Measurements from ENCODE around the gene SLC22A23.
A peak's percentile ranks its signal among the peaks of the same experiment; 100 is the strongest.

Gene SLC22A23

DNA sequence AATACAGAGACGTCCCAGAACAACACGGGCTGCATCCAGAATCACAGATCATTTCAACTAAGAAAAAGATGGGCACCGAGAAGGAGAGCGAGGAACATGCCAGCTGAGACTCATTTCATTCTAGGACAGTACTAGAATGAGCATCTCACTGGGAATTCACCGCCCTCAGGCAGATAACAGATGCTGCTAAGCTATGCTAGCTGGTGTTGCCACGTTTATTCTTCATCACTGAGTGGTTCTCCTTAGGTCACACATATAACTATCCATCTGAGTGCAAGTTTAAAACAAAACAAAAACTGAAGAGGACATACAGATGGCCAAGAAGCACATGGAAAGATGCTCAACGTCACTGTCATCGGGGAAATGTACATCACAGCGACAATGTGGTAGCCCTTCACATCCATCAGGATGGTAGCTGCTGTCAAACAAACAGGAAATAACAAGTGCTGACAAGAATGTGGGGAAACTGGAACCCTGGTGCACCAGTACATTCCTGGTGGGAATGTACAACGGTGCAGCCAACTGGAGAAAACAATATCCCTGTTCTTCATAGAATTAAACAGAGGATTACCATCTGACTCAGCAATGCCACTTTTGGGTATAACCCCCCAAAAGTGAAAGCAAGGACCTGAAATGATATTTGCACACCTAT lies 97.6 kb downstream of the SLC22A23 start:
- in situ Hi-C loops (cut with HindIII; ENCODE audit: low pct_unique_long_range_greater_than_20kb, low sequenced_read_pairs) = no loop called here
- TF ChIP-seq JUND (IDR thresholded peaks at IDR 0.05; ENCODE audit: low read depth) = no peak
- peak; percentile 29 to 76 for DNase-seq (ENCODE audit: low read depth in 1 of 2, low spot score in 1 of 2)

DNA sequence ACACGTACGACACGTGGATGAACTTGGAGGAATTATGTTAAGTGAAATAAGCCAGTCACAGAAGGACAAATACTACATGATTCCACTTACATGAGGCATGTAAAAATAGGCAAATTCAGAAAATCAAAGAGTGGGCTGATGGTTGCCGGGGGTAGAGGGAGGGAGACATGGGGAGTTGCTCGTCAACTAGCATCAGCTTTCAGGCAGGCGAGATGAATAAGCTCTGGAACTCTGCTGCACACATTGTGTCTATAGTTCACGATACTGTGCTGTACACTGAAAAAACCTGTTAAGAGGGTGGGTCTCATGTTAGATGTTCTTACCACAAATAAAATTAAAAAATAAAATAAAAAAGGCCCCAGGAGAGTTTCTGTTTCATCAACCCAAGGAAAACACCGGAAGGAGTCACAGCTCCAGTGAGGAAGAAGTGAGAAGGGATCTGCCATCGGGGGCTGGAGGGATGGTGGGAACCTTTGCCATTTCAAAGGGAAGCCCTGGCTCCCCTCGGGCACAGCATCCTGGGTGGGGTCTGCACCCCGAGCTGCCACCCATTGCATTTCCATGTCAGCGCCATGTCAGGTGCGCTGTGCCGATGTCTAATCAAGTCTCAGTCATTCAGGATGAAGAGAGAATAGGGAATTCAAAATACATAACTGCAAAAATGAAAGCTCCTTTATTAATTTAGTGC lies 98.3 kb downstream of the SLC22A23 start:
- DNase-seq (ENCODE audit: low read depth in 1 of 2, low spot score in 1 of 2) = no peak
- no peak for TF ChIP-seq JUND (IDR thresholded peaks at IDR 0.05; ENCODE audit: low read depth)
- in situ Hi-C loops (cut with HindIII; ENCODE audit: low pct_unique_long_range_greater_than_20kb, low sequenced_read_pairs) = no loop called here

DNA sequence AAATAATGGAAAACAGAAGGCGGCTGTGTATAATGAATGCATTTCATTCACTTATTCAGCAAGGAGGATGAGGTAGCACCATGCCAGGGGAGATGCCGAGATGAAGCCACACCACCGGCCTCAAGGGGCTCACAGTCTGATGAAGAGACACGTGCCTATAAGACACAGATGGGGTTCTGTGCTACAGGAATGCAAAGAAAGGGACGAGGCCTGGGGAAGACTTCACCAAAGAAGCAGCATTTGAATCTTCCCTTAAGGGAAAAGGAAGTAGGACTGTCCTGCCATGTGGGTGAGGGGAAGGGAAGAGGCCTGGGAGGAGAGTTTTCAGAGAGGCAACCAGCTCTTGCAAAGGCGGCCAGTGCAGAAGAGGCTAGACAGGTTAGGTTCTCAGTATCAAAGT lies 99.2 kb downstream of the SLC22A23 start:
- peak in 1 of 2 experiments; percentile 48 for DNase-seq (ENCODE audit: low read depth in 1 of 2, low spot score in 1 of 2)
- in situ Hi-C loops (cut with HindIII; ENCODE audit: low pct_unique_long_range_greater_than_20kb, low sequenced_read_pairs) = no loop called here
- no peak for TF ChIP-seq JUND (IDR thresholded peaks at IDR 0.05; ENCODE audit: low read depth)

DNA sequence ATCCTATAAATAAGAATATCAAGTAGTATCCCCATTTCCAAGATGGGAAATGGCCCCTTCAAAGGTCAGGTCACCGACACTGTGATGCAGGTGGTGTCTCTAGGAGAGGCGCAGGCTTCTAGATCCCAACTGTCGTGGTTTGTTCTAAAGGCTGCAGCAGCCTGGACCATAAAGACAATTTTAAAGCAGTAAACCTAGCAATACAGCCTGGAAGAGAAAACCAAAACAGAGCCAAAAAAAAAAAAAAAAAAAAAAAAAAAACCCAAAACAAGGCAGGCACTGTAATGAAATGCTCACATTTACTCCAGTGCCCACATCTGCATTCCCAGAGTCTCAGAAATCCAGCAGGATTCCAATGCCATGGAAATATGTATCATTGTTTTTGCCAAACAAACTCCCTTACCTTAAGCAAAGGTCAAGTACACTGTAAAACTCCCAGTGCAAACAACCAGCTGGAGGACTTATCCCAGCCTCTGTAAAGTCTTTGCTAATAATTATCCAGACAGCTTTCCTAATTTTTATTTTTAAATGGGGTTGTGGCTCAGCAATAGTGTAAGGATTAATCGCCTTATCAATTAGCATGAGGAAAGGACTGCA lies 99.9 kb downstream of the SLC22A23 start:
- in situ Hi-C loops (cut with HindIII; ENCODE audit: low pct_unique_long_range_greater_than_20kb, low sequenced_read_pairs) = no loop called here
- no peak for TF ChIP-seq JUND (IDR thresholded peaks at IDR 0.05; ENCODE audit: low read depth)
- peak in 1 of 2 experiments; percentile 72 for DNase-seq (ENCODE audit: low read depth in 1 of 2, low spot score in 1 of 2)

DNA sequence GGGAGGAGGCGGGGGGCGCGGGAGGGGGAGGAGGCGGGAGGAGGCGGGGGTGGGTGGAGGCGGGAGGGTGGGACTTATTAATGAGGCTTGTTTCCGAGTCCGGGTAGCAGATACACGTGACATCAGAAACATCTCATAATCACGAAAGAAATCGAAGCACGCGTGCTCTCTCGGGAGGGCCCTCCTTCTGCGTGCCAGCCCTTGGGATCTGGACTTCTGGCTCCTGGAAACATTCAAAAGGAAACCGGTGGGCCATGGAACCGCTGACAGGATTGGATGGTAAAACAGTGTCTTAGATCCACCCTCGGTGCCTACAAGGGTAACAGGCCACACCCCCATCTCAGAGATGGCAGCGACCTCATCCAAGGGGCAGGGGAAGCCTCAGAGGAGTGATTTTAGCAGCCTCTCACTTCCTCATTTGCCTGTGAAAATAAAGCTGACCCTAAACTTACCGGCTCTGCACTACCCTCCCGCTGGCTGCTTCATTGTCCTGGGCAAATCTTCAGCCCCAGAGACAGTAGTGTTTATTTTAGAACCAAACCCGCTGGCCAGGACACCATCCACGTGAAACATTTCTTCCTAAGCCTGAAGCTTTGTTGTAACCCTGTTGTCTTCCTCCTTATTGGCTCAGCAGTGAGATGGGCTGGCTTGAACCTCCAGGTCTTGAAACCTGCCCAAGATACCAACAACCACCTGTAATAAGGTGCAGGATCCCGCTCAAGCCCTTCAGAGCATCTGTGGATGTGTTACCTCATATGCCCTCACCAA lies 100.6 kb downstream of the SLC22A23 start:
- peak in 1 of 2 experiments; percentile 93 for DNase-seq (ENCODE audit: low read depth in 1 of 2, low spot score in 1 of 2)
- in situ Hi-C loops (cut with HindIII; ENCODE audit: low pct_unique_long_range_greater_than_20kb, low sequenced_read_pairs) = no loop called here
- no peak for TF ChIP-seq JUND (IDR thresholded peaks at IDR 0.05; ENCODE audit: low read depth)

DNA sequence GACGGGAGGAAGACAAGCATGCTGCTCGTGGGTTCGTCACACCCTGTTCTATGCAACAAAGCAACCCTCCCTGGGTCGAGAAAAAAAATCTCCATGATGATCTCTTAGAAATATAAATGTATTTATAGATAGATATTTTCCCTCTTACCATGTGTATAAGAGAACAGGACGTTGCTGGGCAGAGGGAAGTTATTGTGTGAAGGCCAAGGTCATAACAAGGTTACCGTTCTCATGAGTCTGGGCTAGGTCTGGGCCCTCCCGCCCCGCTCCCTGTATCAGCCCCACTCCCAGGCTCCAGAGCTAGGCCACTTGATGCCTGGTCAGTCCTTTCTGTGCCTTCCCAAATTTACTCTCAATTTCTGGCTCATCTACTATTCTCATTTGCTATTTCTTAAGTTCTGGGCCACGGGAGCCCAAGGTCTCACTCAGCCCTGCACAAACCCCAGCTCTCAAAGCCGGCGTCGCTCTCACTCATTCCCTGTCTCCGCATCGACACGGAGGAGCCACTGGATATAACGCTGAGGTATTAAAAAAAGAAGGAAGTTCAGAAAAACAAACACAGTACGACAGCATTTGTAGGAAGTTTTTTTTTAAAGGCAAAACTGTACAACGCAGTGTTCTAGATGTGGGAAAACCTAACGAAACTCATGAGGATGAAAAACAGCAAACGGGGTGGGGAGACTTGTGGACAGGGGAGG lies 101.3 kb downstream of the SLC22A23 start:
- DNase-seq (ENCODE audit: low read depth in 1 of 2, low spot score in 1 of 2) = no peak
- in situ Hi-C loops (cut with HindIII; ENCODE audit: low pct_unique_long_range_greater_than_20kb, low sequenced_read_pairs) = no loop called here

DNA sequence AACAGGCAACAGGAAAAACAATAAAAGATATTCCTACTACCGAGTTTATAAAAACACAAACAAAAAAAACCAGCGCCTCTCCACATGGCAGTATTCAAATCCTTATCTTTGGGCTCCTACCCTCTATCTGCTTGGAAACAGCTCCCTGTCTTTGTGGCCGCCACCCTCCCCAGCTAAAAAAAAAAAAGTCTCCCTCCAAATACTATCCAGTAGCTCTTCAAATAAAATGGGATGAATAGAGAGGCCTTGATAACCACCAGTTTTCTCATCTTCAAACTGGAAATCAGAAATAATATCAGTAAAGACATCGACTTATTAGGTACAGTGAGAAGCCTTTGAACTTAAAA lies 101.9 kb downstream of the SLC22A23 start:
- in situ Hi-C loops (cut with HindIII; ENCODE audit: low pct_unique_long_range_greater_than_20kb, low sequenced_read_pairs) = no loop called here
- no peak for TF ChIP-seq JUND (IDR thresholded peaks at IDR 0.05; ENCODE audit: low read depth)
- no peak for DNase-seq (ENCODE audit: low read depth in 1 of 2, low spot score in 1 of 2)

More for the DNA sequence above, 101.3 kb downstream of the SLC22A23 start:
- TF ChIP-seq JUND (IDR thresholded peaks at IDR 0.05; ENCODE audit: low read depth) = no peak

DNA sequence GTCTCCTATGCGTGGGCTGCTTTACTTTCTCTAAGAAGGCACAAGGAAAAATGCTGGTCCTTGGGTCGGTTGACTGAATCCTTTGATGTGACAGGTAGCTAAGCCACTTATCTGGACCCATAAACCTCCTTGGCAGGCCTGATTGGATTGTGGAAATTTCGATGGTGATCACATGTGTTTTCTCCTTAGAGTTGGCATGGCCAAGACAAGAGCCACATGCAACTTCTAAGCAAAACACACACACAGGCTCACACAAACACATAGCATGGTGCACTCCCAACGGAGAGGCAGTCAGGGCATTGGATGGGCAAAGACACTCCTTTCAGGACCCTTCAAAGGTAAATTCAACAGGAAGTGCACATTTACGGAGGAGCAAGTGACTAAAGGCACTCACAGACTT lies 102.9 kb downstream of the SLC22A23 start:
- DNase-seq (ENCODE audit: low read depth in 1 of 2, low spot score in 1 of 2) = no peak
- in situ Hi-C loops (cut with HindIII; ENCODE audit: low pct_unique_long_range_greater_than_20kb, low sequenced_read_pairs) = no loop called here
- no peak for TF ChIP-seq JUND (IDR thresholded peaks at IDR 0.05; ENCODE audit: low read depth)

DNA sequence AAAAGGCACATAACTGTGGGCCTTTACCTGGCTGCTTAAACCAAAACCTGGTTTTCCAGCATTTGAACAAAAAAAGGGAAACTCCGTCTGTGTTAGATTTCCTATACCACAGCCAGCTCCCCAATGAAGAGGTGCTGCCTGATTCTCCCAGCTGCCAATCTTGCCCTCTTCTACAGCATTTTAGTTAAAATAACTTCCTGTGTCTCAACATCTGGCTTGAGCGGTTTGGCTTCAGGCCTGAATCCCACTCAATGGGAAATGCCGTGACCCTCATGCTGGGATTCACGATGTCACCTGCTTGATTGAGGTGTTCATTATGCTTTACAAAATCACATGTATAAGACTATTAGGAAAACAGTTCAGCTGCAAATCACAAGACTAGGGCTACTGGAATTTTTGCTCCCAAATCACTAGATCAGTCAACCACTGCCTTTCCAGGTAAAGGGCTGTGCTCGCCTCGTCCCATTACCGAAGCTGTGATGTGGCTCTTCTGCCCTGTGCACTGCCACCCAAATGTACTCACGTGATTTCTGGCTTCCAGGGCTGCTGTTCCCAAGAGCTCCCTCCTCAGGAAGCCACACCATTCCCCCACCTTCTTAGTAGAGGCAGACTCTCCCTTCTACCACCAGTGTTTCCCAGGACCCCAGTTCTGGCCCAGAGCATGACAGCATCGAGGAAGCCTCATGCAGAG lies 103.5 kb downstream of the SLC22A23 start:
- in situ Hi-C loops (cut with HindIII; ENCODE audit: low pct_unique_long_range_greater_than_20kb, low sequenced_read_pairs) = no loop called here
- no peak for DNase-seq (ENCODE audit: low read depth in 1 of 2, low spot score in 1 of 2)
- TF ChIP-seq JUND (IDR thresholded peaks at IDR 0.05; ENCODE audit: low read depth) = no peak

DNA sequence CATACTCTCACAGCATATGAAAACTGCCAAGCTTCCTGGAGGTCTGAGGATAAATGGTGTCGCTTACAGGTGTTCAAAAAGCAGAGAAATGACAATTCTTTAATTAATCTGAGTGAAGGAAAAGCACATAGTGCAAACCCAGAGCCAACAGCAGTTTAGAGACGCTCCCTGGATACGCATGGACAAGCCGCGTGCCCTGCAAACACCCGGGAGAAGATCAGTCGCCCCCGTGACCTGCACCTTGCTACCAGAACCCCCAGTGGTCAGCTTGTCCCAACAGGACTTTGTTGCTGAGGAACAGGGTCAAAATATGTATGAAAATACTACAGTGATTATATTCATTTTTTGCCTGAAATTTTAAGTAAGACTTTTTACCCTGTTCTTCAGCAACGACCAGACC lies 104.2 kb downstream of the SLC22A23 start:
- DNase-seq (ENCODE audit: low read depth in 1 of 2, low spot score in 1 of 2) = no peak
- in situ Hi-C loops (cut with HindIII; ENCODE audit: low pct_unique_long_range_greater_than_20kb, low sequenced_read_pairs) = no loop called here
- TF ChIP-seq JUND (IDR thresholded peaks at IDR 0.05; ENCODE audit: low read depth) = no peak

DNA sequence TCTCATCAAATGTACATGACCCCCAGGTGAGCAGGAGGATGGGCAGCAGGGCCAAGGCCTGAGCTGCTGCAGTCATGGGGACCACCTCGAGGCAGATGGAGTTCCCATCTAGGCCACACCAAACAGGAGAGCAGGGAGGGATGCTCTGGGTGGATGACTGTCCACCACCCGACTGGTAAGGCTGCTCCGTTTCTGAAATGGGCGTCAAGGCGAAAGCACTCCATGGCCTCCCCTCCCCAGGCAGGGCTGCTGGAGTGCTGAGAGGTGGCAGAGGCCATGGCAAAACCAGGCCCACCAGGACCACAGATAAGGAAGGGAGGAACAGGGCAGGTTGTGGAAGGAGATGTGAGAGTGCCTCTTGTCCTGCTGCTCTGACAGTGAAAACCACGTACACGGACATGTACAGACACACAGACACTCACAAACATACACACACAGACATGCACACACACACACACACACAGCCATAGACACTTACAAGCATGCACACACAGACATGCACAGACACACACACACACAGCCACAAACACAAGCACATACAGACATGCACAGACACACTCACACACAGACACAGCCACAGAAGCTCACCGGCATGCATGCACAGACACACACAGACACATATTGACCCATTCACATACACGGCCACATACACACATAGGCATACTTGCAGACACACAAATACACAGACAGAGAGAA lies 104.9 kb downstream of the SLC22A23 start:
- TF ChIP-seq JUND (IDR thresholded peaks at IDR 0.05; ENCODE audit: low read depth) = no peak
- DNase-seq (ENCODE audit: low read depth in 1 of 2, low spot score in 1 of 2) = no peak
- in situ Hi-C loops (cut with HindIII; ENCODE audit: low pct_unique_long_range_greater_than_20kb, low sequenced_read_pairs) = no loop called here

Measured in T47D (cell line).